ENCODE data around the gene HIVEP2. TPM values are rescaled to one million over a fixed set of nuclear protein-coding genes. Genes with fewer than 3 reads are reported as not detected.

The HIVEP2 gene
- total RNA-seq, 1 experiment from 2014 or later, result 10.3 TPM

DNA sequence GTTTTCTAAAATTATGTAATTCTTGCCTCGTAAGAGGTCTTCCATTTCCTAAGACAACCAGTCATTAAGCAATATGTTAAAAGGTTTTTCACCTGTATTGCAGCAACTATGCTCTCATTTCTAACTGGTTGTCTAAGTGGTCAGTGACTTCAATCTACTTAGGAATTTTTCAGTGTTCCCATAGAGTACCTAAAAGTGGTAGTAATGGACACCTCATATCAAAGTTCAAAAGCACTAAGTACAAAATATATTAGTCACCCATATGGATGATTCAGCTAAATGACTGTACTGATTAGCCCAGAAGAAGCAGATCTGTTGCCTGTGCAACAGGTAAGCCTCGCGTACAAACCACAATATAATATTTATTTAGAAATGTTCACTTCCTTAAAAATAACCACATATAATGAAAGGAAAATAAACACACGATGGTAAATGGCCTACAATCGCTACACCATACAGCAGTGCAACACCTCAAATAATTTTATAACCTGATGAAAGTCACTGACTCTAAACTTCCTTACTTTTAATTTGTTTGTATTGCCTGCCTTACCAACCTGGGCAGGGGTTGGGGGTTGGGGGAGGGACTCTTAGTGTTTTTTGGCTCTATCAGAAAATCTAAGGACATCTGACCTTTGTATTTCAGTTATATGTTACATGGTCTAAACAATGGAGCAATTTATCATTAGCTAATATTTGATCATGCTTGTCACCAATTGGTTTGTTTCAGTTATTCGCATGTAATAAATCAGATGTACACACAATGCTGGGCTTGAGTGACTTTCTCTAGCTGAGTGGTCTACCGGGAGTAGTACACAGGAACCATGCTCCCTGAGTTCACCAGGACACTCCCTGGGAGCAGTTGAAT lies 105.9 kb downstream of the HIVEP2 start:
- 0 out of 4 replicates have a peak overlapping the region, but pooled peaks of 1 of the 2 experiments have one; percentile 15 for H3K4me3 ChIP-seq (ENCODE audit: low read depth in 2 of 2, low read length in 2 of 2)
- DNase-seq (ENCODE audit: low read depth, low spot score) (no peak), ATAC-seq (peak; percentile 59)
- no peaks in the 10 kb centered on the region for H3K9me3 ChIP-seq (ENCODE audit: control insufficient read depth, insufficient read depth, low read depth, low read length)
- BruUV-seq (replicated peaks), result no TSS peak
- H3K27ac ChIP-seq (ENCODE audit: low read length), result peak overlapping the region; percentile 77
- TF ChIP-seq, protein P1, sequence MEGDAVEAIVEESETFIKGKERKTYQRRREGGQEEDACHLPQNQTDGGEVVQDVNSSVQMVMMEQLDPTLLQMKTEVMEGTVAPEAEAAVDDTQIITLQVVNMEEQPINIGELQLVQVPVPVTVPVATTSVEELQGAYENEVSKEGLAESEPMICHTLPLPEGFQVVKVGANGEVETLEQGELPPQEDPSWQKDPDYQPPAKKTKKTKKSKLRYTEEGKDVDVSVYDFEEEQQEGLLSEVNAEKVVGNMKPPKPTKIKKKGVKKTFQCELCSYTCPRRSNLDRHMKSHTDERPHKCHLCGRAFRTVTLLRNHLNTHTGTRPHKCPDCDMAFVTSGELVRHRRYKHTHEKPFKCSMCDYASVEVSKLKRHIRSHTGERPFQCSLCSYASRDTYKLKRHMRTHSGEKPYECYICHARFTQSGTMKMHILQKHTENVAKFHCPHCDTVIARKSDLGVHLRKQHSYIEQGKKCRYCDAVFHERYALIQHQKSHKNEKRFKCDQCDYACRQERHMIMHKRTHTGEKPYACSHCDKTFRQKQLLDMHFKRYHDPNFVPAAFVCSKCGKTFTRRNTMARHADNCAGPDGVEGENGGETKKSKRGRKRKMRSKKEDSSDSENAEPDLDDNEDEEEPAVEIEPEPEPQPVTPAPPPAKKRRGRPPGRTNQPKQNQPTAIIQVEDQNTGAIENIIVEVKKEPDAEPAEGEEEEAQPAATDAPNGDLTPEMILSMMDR (IDR thresholded peaks at IDR 0.05), result no peak
- no peak for TF ChIP-seq POLR2AphosphoS5 (IDR thresholded peaks at IDR 0.05; ENCODE audit: low read depth, low read length)
- no peak for TF ChIP-seq TCF7L2 (IDR thresholded peaks at IDR 0.05; ENCODE audit: low read depth, low read length)
- TF ChIP-seq, protein P2, sequence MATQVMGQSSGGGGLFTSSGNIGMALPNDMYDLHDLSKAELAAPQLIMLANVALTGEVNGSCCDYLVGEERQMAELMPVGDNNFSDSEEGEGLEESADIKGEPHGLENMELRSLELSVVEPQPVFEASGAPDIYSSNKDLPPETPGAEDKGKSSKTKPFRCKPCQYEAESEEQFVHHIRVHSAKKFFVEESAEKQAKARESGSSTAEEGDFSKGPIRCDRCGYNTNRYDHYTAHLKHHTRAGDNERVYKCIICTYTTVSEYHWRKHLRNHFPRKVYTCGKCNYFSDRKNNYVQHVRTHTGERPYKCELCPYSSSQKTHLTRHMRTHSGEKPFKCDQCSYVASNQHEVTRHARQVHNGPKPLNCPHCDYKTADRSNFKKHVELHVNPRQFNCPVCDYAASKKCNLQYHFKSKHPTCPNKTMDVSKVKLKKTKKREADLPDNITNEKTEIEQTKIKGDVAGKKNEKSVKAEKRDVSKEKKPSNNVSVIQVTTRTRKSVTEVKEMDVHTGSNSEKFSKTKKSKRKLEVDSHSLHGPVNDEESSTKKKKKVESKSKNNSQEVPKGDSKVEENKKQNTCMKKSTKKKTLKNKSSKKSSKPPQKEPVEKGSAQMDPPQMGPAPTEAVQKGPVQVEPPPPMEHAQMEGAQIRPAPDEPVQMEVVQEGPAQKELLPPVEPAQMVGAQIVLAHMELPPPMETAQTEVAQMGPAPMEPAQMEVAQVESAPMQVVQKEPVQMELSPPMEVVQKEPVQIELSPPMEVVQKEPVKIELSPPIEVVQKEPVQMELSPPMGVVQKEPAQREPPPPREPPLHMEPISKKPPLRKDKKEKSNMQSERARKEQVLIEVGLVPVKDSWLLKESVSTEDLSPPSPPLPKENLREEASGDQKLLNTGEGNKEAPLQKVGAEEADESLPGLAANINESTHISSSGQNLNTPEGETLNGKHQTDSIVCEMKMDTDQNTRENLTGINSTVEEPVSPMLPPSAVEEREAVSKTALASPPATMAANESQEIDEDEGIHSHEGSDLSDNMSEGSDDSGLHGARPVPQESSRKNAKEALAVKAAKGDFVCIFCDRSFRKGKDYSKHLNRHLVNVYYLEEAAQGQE (IDR thresholded peaks at IDR 0.05; ENCODE audit: insufficient read depth in 1 of 2, low read depth in 2 of 2, low read length in 1 of 2), result no peak
- no peak for TF ChIP-seq SIN3A (IDR thresholded peaks at IDR 0.05; ENCODE audit: borderline replicate concordance, insufficient read depth, low read depth, low read length)
- no peaks in the 10 kb centered on the region for H3K27me3 ChIP-seq (ENCODE audit: control insufficient read depth, insufficient read depth, low read length)
- intact Hi-C loops (cut with micrococcal nuclease; ENCODE audit: unreplicated experiment) (no loop called here), in situ Hi-C loops (cut with HindIII; ENCODE audit: low pct_unique_long_range_greater_than_20kb, low sequenced_read_pairs) (no loop called here)
- ChIA-PET POLR2A (no interaction called here), CTCF (interaction anchor here (0.7 kb wide), 1 partner anchor 135 kb away, joined by 3 read pairs; no protein-coding TSS in a partner anchor)
- H3K4me1 ChIP-seq (ENCODE audit: control insufficient read depth, insufficient read depth, low read length), result peaks cover 30% of the 10 kb centered on the region
- no peaks in the 10 kb centered on the region; the same call in 1 of the 2 replicates for H3K36me3 ChIP-seq (ENCODE audit: control insufficient read depth, insufficient read depth, low read length)

DNA sequence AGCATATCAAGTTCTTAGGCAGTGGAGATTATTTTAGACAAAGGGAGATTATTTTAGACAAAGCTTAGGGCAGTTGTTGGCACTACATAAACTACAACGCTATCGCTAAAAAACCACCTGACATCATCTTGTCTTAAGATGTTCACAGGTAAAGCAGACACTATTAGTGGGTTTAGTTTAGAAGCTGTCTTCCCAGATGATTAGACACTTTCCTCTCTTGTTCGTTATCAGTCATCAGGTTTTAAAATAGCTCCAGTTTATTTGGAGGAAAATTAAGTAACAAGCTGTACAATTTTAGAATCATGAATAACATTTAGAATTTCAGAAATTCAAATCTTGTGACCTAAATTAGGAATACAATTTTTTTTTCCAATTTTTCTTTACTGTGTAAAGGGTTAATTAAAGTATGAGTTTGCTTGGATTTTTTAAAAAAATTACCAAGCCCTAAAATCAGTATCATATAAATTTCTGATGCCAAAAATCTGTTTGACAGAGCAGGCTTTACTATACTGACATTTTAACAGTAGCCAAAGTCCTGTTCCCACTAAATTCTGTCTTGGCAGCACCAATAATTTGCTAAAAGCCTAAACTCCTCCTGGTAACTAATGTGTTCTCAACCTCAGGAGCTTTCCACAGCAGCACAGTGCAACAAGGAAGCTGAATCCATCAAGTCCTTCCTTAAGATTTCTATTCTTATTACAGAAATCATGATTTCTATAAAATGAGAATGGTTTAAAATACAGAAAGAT lies 109.0 kb downstream of the HIVEP2 start:
- POLR2A ChIA-PET, result no interaction called here
- Histone ChIP-seq H3K4me1 (ENCODE audit: control insufficient read depth, insufficient read depth, low read length) (peaks cover 14% of the 10 kb centered on the region), H3K27me3 (ENCODE audit: control insufficient read depth, insufficient read depth, low read length) (no peaks in the 10 kb centered on the region), H3K4me3 (ENCODE audit: low read depth in 2 of 2, low read length in 2 of 2) (no peak overlapping the region), H3K9me3 (ENCODE audit: control insufficient read depth, insufficient read depth, low read depth, low read length) (no peaks in the 10 kb centered on the region), H3K36me3 (ENCODE audit: control insufficient read depth, insufficient read depth, low read length) (no peaks in the 10 kb centered on the region; the same call in 1 of the 2 replicates), H3K27ac (ENCODE audit: low read length) (no peak overlapping the region)
- CTCF ChIA-PET, result interaction anchor here (0.6 kb wide), 1 partner anchor 656 kb away, joined by 3 read pairs; no protein-coding TSS in a partner anchor
- intact Hi-C loops (cut with micrococcal nuclease; ENCODE audit: unreplicated experiment), result no loop called here
- BruUV-seq (replicated peaks), result no TSS peak
- ATAC-seq, result no peak
- DNase-seq (ENCODE audit: low read depth, low spot score), result no peak
- in situ Hi-C loops (cut with HindIII; ENCODE audit: low pct_unique_long_range_greater_than_20kb, low sequenced_read_pairs), result no loop called here
- no peak for TF ChIP-seq TCF7L2 (IDR thresholded peaks at IDR 0.05; ENCODE audit: low read depth, low read length)
- TF ChIP-seq SIN3A (IDR thresholded peaks at IDR 0.05; ENCODE audit: borderline replicate concordance, insufficient read depth, low read depth, low read length), result no peak
- TF ChIP-seq, protein P2 (IDR thresholded peaks at IDR 0.05; ENCODE audit: insufficient read depth in 1 of 2, low read depth in 2 of 2, low read length in 1 of 2), result no peak
- TF ChIP-seq, protein P1 (IDR thresholded peaks at IDR 0.05), result no peak
- no peak for TF ChIP-seq POLR2AphosphoS5 (IDR thresholded peaks at IDR 0.05; ENCODE audit: low read depth, low read length)

All from Panc1 (cell line).